GOT3 (cell line): ENCODE results near the gene TMEM106C.

Experiments
- DNase-seq: peaks from one replicate; lab custom pipeline; 2025; ENCODE audit warnings: mixed read lengths; lab: John Stamatoyannopoulos, UW

TMEM106C gene

GRCh38 chr12:47995981-47996401, 32.6 kb downstream of the TMEM106C start:
- no peak for DNase-seq

- DNase-seq: no peak
These were observed 33.9 kb downstream of the TMEM106C start for GRCh38 chr12:47997321-47997720.

GRCh38 chr12:47999816-48000215, 36.4 kb downstream of the TMEM106C start:
- DNase-seq: no peak

- DNase-seq: no peak
These were observed 37.6 kb downstream of the TMEM106C start for GRCh38 chr12:48000878-48001504.

GRCh38 chr12:48001505-48002413, 38.4 kb downstream of the TMEM106C start:
- no peak for DNase-seq

GRCh38 chr12:48002414-48002730, 39.0 kb downstream of the TMEM106C start:
- no peak for DNase-seq

GRCh38 chr12:48002773-48003218, 39.4 kb downstream of the TMEM106C start:
- no peak for DNase-seq

- DNase-seq: no peak
These were observed 40.0 kb downstream of the TMEM106C start for GRCh38 chr12:48003226-48004052.

GRCh38 chr12:48004053-48004941, 40.9 kb downstream of the TMEM106C start, which contains the start of gene COL2A1:
Gene COL2A1, minus strand, starts transcription at chr12:48004476. Its CDS starts 155 bp downstream, at chr12:48004321.
- DNase-seq: no peak

GRCh38 chr12:48005001-48005749, 41.8 kb downstream of the TMEM106C start:
- DNase-seq: no peak

GRCh38 chr12:48005750-48006021, 42.3 kb downstream of the TMEM106C start:
- DNase-seq: no peak

- DNase-seq: no peak
These were observed 43.8 kb downstream of the TMEM106C start for GRCh38 chr12:48007206-48007605.

GRCh38 chr12:48008349-48008748, 45.0 kb downstream of the TMEM106C start:
- no peak for DNase-seq

GRCh38 chr12:48008950-48009349, 45.6 kb downstream of the TMEM106C start:
- no peak for DNase-seq

- DNase-seq: no peak
These were observed 46.1 kb downstream of the TMEM106C start for GRCh38 chr12:48009471-48009870.

GRCh38 chr12:48010366-48010970, 47.1 kb downstream of the TMEM106C start:
- DNase-seq: no peak

GRCh38 chr12:48012070-48012469, 48.7 kb downstream of the TMEM106C start:
- no peak for DNase-seq

- DNase-seq: no peak
These were observed 49.9 kb downstream of the TMEM106C start for GRCh38 chr12:48013287-48013686.

GRCh38 chr12:48015129-48015528, 51.7 kb downstream of the TMEM106C start:
- DNase-seq: no peak

GRCh38 chr12:48015954-48016353, 52.6 kb downstream of the TMEM106C start:
- no peak for DNase-seq
